NCI-H748 (cell line): ENCODE data around the gene METTL9.

Experiments
- DNase-seq: peaks from one replicate; lab custom pipeline; 2025; ENCODE audit not compliant: unreplicated experiment; lab: John Stamatoyannopoulos, UW

METTL9 gene

DNA sequence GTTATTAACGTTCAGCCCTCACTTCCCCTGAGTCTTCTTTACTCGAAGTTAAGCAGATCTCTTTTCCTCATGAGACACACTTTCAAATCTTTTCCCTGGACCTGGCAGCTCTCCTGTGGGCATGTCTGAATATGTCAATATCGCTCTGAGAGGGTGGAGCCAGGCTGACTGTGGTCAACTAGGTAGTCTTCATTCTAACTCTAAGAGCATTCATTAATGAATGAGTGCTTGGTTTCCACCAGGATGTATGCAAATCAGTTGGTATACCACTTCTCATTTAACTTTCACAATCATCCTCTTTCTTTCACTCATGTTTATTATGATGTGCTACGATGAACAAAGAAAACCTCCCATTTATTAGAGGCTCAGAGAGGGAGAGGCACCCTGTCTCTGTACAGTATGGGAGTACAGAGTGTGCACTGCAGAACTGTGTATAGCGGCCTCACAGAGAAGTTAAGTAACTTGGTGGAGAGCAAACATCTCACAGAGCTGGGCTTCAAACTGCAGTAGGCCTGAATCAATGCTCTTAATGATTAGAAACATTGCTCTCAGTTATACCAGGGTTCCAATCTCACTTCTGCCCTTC is 104.3 kb downstream of the METTL9 start:
- DNase-seq: no peak

DNA sequence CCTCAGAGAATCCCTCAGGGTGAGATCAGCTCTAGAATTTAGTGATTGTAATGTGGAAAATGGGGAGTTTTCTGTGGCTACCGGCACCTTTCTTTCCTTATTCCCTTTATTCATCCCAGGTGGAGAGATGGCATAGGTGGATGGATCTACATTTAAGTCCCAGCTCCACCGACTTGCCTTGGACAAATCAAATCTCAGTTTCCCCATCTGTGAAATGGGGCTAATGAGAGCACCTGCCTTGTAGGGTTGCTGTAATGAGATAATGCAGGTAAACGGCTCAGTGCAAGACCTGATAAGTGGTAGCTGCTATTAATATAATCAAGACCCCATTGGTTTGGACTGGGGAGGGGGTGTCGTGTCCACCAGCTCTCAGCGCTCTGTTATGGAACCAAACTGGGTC is 104.9 kb downstream of the METTL9 start:
- no peak for DNase-seq

DNA sequence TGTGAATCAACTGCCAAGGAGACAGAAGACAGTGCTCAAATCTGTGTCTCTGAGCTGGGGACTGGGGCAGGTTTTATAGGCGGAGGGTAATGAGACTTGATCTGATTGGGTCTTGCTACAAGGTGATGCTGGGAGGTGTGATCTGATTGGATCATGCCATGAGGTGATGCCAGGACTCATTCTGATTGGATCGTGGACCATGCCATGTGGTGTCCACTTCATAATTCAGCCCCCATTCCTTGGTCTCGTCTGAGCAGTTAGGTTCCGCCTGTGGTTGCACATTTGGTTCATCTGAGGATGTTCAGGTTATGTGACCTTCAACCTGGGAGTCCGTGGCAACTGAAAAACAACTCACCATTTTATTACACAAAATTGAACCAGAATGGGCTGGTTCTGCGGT is 105.4 kb downstream of the METTL9 start:
- DNase-seq: no peak
